GM23248 (cell line): ENCODE data around the gene KIF3B. TPM values are rescaled to one million over a fixed set of nuclear protein-coding genes. Genes with fewer than 3 reads are reported as not detected.

Source experiments
- DNase-seq: peaks from one replicate; pipeline ENCODE4 v3.0.0-alpha.2; 2015
- H2AFZ ChIP-seq: fragments of 200-600 bp; sonication (generic); 2 replicates; pipeline ENCODE4 v1.6.1; 2016; ENCODE audit warnings: antibody characterized with exemption
- H3F3A ChIP-seq: fragments of 200-600 bp; sonication (generic); 2 replicates; pipeline ENCODE4 v1.6.1; 2016; ENCODE audit warnings: mild to moderate bottlenecking, antibody characterized with exemption, mixed run types; ENCODE audit not compliant: insufficient read depth
- H3K27ac ChIP-seq: fragments of 200-600 bp; sonication (generic); 2 replicates; pipeline ENCODE4 v1.5.1; 2016; ENCODE audit warnings: mild to moderate bottlenecking
- H3K27me3 ChIP-seq: fragments of 200-600 bp; sonication (generic); replicated peaks from 2 replicates; pipeline ENCODE4 v1.6.1; 2016; ENCODE audit warnings: mild to moderate bottlenecking; ENCODE audit not compliant: insufficient read depth
- H3K36me3 ChIP-seq: fragments of 200-600 bp; sonication (generic); 2 replicates; pipeline ENCODE4 v1.6.1; 2016; ENCODE audit warnings: low read depth, mild to moderate bottlenecking
- H3K4me1 ChIP-seq: fragments of 200-600 bp; sonication (generic); 2 replicates; pipeline ENCODE4 v1.6.1; 2016; ENCODE audit warnings: mild to moderate bottlenecking; ENCODE audit not compliant: insufficient read depth
- H3K4me2 ChIP-seq: fragments of 200-600 bp; sonication (generic); one replicate; pipeline ENCODE4 v1.6.1; 2016; ENCODE audit warnings: mild to moderate bottlenecking; ENCODE audit not compliant: unreplicated experiment
- H3K4me3 ChIP-seq: fragments of 200-600 bp; sonication (generic); 2 replicates; pipeline ENCODE4 v1.5.1; 2016; ENCODE audit warnings: mild to moderate bottlenecking
- H3K79me2 ChIP-seq: fragments of 200-600 bp; sonication (generic); 2 replicates; pipeline ENCODE4 v1.6.1; 2016; ENCODE audit warnings: mild to moderate bottlenecking; ENCODE audit not compliant: insufficient read depth
- H3K9ac ChIP-seq: fragments of 200-600 bp; sonication (generic); 2 replicates; pipeline ENCODE4 v1.6.1; 2016; ENCODE audit warnings: mild to moderate bottlenecking
- H3K9me2 ChIP-seq: fragments of 200-600 bp; sonication (generic); 2 replicates; pipeline ENCODE4 v1.6.1; 2016; ENCODE audit warnings: mixed run types, mild to moderate bottlenecking, moderate library complexity; ENCODE audit not compliant: insufficient read depth
- H3K9me3 ChIP-seq: fragments of 200-600 bp; sonication (generic); one replicate; pipeline ENCODE4 v1.6.1; 2017; ENCODE audit warnings: low read depth
- H4K20me1 ChIP-seq: fragments of 200-600 bp; sonication (generic); 2 replicates; pipeline ENCODE4 v1.6.0; 2016; ENCODE audit not compliant: insufficient read depth
- EZH2 ChIP-seq: fragments of 200-600 bp; sonication (generic); IDR thresholded peaks from 2 replicates; pipeline ENCODE4 v1.6.1; 2018; ENCODE audit warnings: antibody characterized with exemption, mild to moderate bottlenecking; ENCODE audit not compliant: insufficient read depth, poor library complexity, severe bottlenecking
- EZH2phosphoT487 ChIP-seq: fragments of 200-600 bp; sonication (generic); IDR thresholded peaks from 2 replicates; pipeline ENCODE4 v1.6.1; 2018; ENCODE audit warnings: antibody characterized with exemption, moderate library complexity, mild to moderate bottlenecking, low read depth; ENCODE audit not compliant: insufficient read depth
- WGBS, 2 experiments: methylation state at CpG; one replicate each; pipeline ENCODE4 v1.1.6; 2015 to 2017; ENCODE audit warnings: low lambda C conversion rate in 2 of 2, low coverage in 1 of 2; ENCODE audit errors: missing lambda C conversion rate in 2 of 2; 5-methylcytosine and 5-hydroxymethylcytosine counted together
- in situ Hi-C: fragments of 300-500 bp; cut with MboI; formaldehyde crosslinking; loops from 2 replicates; pipeline ENCODE4 v1.15.0; 2020
- polyA plus RNA-seq: library from polyadenylated mRNA; unstranded; fragments of >200 nt; fragmentation: Nextera tagmentation; extraction: Ambion mirVana; gene quantifications from 2 replicates; pipeline ENCODE4 v1.2.1, GENCODE V29; 2016
- total RNA-seq: library from RNA; depleted of rRNA; stranded (reverse); fragments of >200 nt; shearing (Covaris generic); gene quantifications from 2 replicates; pipeline ENCODE4 v1.2.3, GENCODE V29; 2014

KIF3B gene
- total and polyA plus RNA-seq, 2 experiments from 2014 or later = 8.8 to 28.3 TPM

DNA sequence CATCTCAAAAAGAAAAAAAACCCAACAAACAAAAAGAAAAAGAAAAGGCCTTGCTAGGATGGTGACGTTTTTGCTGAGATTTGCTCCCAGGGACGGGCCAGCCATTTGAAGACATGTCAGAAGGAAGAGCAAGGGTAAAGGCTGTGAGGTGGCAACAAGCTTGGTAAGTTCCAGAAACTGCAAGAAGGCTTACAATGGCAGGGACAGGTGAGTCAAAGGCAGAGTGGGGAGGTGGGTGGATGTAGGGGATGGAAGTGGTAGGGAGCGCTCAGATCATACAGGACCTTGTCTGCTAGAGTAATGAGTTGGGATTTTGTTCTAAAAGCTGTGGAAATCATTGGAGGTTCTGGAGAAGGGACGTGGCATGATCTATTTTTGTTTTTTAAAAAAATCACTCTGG lies 4.3 kb downstream of the KIF3B start:
- Histone ChIP-seq H3F3A (peaks cover 17% of the 10 kb centered on the region), H3K79me2 (peaks cover 84% of the 10 kb centered on the region), H4K20me1 (peaks cover 9% of the 10 kb centered on the region; the same call in 1 of the 2 replicates), H2AFZ (no peak overlapping the region), H3K4me2 (no peak overlapping the region), H3K4me1 (peaks cover 17% of the 10 kb centered on the region), H3K4me3 (no peak overlapping the region), H3K27ac (no peak overlapping the region), H3K9me3 (no peaks in the 10 kb centered on the region), H3K9ac (no peak overlapping the region), H3K27me3 (no peaks in the 10 kb centered on the region), H3K9me2 (no peaks in the 10 kb centered on the region), H3K36me3 (no peaks in the 10 kb centered on the region)
- TF ChIP-seq EZH2 = no peak
- TF ChIP-seq EZH2phosphoT487 = no peak
- WGBS, 2 experiments = 85 to 88% methylated on average over 4 of the region's 4 CpGs
- DNase-seq = no peak
- in situ Hi-C loops = no loop called here

DNA sequence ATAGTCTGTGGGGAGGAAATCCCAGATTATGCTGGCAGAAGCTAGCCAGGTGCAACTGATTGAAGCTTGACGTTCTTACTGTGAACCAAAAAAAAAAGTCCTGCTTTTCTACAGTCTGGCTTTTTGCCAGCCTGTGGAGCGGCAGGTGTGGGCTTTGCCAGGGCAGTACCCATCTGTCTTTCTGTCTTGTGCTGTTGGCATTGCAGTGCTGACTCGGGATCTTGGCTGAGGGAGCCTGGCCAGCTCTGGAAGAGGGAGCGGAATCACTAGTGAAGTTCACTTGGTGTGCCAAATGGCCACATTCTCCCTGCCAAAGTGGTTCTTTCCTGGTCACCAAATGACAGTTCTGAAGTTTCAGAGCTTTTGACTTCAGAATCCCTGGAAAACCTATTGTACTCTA lies 5.0 kb downstream of the KIF3B start:
- TF ChIP-seq EZH2phosphoT487 (no peak), EZH2 (no peak)
- Histone ChIP-seq H3K9ac (no peak overlapping the region), H4K20me1 (peaks cover 11% of the 10 kb centered on the region; the same call in 1 of the 2 replicates), H3K4me2 (no peak overlapping the region), H3F3A (peaks cover 17% of the 10 kb centered on the region), H3K9me3 (no peaks in the 10 kb centered on the region), H3K9me2 (no peaks in the 10 kb centered on the region), H2AFZ (no peak overlapping the region), H3K79me2 (peaks cover 86% of the 10 kb centered on the region), H3K4me1 (peaks cover 17% of the 10 kb centered on the region), H3K27ac (no peak overlapping the region), H3K27me3 (no peaks in the 10 kb centered on the region), H3K4me3 (no peak overlapping the region), H3K36me3 (no peaks in the 10 kb centered on the region)
- DNase-seq = no peak
- in situ Hi-C loops = no loop called here
- WGBS, 2 experiments = 46 to 51% methylated on average over 4 of the region's 4 CpGs

DNA sequence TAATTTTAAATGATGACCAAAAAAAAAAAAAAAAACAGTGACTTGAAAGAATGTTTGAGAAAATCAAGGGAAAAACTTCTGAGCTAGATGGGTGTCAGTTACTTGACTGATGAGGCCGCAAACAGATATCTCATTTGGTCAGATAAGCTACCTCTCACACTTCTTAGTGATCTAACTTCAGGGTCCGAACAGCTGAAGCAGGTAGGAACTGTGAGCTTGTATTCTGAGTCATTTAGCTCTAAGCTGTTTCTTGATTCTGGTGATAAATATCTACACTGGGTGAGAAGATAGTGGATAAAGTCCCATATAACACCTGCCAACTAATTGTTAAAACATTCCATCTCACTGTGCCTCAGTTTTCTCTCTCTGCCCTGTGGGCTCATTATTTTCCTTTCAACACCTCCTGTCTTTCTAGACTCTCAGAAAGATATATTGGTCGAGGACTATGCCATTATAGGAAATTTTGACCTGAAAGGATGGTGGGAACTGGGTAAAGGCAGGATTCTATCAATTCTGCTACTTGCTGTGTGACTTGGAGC lies 7.7 kb downstream of the KIF3B start:
- Histone ChIP-seq H3K4me3 (no peak overlapping the region), H3K9me3 (no peaks in the 10 kb centered on the region), H3K27ac (peak overlapping the region; percentile 44), H4K20me1 (peaks cover 11% of the 10 kb centered on the region; the same call in 1 of the 2 replicates), H3K4me1 (peaks cover 13% of the 10 kb centered on the region), H3K27me3 (no peaks in the 10 kb centered on the region), H3F3A (peaks cover 17% of the 10 kb centered on the region), H3K36me3 (no peaks in the 10 kb centered on the region), H3K9me2 (no peaks in the 10 kb centered on the region), H2AFZ (no peak overlapping the region), H3K79me2 (peaks cover 87% of the 10 kb centered on the region), H3K4me2 (no peak overlapping the region), H3K9ac (no peak overlapping the region)
- WGBS, 2 experiments = 97 to 99% methylated on average over 3 of the region's 3 CpGs
- no peak for DNase-seq
- in situ Hi-C loops = no loop called here
- TF ChIP-seq EZH2 (no peak), EZH2phosphoT487 (no peak)

DNA sequence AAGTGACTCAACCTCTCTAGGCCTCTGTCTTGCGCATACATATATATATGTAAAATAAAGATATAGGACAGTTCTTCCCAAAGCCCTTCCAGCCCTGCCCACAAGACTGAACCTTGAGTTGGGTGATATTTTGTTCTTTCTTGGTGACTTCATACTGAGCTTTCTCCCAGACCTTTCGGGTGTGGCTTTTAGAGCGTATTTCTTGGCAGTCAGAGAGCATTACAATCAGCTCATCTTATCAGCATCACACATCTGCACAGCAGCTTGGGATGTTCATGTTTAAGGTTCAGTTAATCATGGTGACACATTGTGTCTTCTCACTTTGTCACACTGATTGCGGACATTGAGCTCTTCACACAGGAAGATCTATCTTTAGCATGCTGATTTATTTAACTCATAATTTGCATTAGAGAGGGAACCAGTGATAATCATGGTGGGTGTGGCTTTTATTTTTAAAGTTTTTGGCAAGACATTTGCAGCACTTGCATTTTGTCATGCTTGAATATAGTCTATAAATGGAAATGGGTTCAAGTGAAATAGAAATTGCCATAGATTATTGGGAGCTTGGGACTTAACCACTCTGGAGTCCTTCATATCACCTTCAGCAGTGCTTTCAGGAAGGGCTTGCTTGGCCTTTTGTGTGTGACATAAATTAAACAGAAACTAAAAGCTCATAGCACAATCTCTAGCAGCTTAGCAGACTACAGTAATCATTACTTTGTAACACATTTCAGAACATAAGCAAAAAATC lies 8.3 kb downstream of the KIF3B start:
- peaks cover 11% of the 10 kb centered on the region; the same call in 1 of the 2 replicates for H4K20me1 ChIP-seq
- in situ Hi-C loops = no loop called here

More for the DNA sequence above, 8.3 kb downstream of the KIF3B start:
- no peak overlapping the region for H3K4me2 ChIP-seq
- H3K36me3 ChIP-seq = no peaks in the 10 kb centered on the region
- no peaks in the 10 kb centered on the region for H3K27me3 ChIP-seq
- TF ChIP-seq EZH2 (no peak), EZH2phosphoT487 (no peak)
- H3K9me3 ChIP-seq = no peaks in the 10 kb centered on the region
- 39 to 45% methylated on average over 4 of the region's 4 CpGs for WGBS, 2 experiments
- H3F3A ChIP-seq = peaks cover 17% of the 10 kb centered on the region
- peaks cover 13% of the 10 kb centered on the region for H3K4me1 ChIP-seq
- no peak overlapping the region for H3K9ac ChIP-seq
- H2AFZ ChIP-seq = no peak overlapping the region
- peak overlapping the region; percentile 44 for H3K27ac ChIP-seq
- no peaks in the 10 kb centered on the region for H3K9me2 ChIP-seq
- DNase-seq = peak; percentile 72
- H3K79me2 ChIP-seq = peaks cover 87% of the 10 kb centered on the region
- H3K4me3 ChIP-seq = no peak overlapping the region
